SK-N-SH (cell line): ENCODE data around the gene MICB.

Experiments
- EP300 ChIP-seq, 2 experiments: IDR thresholded peaks; 2 replicates each; pipeline versions ENCODE4 v1.4.0 to v1.6.1; 2012; ENCODE audit warnings: borderline replicate concordance in 1 of 2, low read depth in 1 of 2, low read length in 1 of 2
- FOXJ3 ChIP-seq: sonication (generic); formaldehyde crosslinking; IDR thresholded peaks from 2 replicates; pipeline ENCODE4 v1.5.1; 2020; ENCODE audit warnings: mild to moderate bottlenecking, missing genetic modification reagents
- GABPA ChIP-seq: IDR thresholded peaks from 2 replicates; pipeline ENCODE4 v1.4.0; 2012; ENCODE audit warnings: low read depth, mild to moderate bottlenecking
- MEF2A ChIP-seq: IDR thresholded peaks from 2 replicates; pipeline ENCODE4 v1.4.0; 2012; ENCODE audit warnings: low read depth, borderline replicate concordance
- NRF1 ChIP-seq: IDR thresholded peaks from 2 replicates; pipeline ENCODE4 v1.6.1; 2012; ENCODE audit warnings: low read depth, mild to moderate bottlenecking, low read length
- POLR2AphosphoS5 ChIP-seq: IDR thresholded peaks from 2 replicates; pipeline ENCODE4 v1.6.1; 2012; ENCODE audit warnings: low read depth, low read length
- RAD21 ChIP-seq: IDR thresholded peaks from 2 replicates; pipeline ENCODE4 v1.6.1; 2012; ENCODE audit warnings: mild to moderate bottlenecking, low read length
- RXRA ChIP-seq: IDR thresholded peaks from 2 replicates; pipeline ENCODE4 v1.4.0; 2012; ENCODE audit warnings: low read depth, mild to moderate bottlenecking, borderline replicate concordance
- TEAD4 ChIP-seq: IDR thresholded peaks from 2 replicates; pipeline ENCODE4 v1.4.0; 2012; ENCODE audit warnings: mild to moderate bottlenecking, borderline replicate concordance; ENCODE audit not compliant: insufficient read depth
- TF ChIP-seq, protein P1 (sequence below): fragments of 200-600 bp; sonication (generic); IDR thresholded peaks from 2 replicates; pipeline ENCODE4 v1.6.1; 2017; ENCODE audit warnings: antibody characterized with exemption, mild to moderate bottlenecking, moderate library complexity
- TF ChIP-seq, protein P2 (sequence below): IDR thresholded peaks from 2 replicates; pipeline ENCODE4 v1.4.0; 2012; ENCODE audit warnings: low read depth
- TF ChIP-seq, protein P3 (sequence below): IDR thresholded peaks from 2 replicates; pipeline ENCODE4 v1.6.1; 2012; ENCODE audit warnings: mild to moderate bottlenecking, low read depth, low read length, moderate library complexity

- TF ChIP-seq, protein P1, sequence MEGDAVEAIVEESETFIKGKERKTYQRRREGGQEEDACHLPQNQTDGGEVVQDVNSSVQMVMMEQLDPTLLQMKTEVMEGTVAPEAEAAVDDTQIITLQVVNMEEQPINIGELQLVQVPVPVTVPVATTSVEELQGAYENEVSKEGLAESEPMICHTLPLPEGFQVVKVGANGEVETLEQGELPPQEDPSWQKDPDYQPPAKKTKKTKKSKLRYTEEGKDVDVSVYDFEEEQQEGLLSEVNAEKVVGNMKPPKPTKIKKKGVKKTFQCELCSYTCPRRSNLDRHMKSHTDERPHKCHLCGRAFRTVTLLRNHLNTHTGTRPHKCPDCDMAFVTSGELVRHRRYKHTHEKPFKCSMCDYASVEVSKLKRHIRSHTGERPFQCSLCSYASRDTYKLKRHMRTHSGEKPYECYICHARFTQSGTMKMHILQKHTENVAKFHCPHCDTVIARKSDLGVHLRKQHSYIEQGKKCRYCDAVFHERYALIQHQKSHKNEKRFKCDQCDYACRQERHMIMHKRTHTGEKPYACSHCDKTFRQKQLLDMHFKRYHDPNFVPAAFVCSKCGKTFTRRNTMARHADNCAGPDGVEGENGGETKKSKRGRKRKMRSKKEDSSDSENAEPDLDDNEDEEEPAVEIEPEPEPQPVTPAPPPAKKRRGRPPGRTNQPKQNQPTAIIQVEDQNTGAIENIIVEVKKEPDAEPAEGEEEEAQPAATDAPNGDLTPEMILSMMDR = no peak
- TF ChIP-seq RXRA = no peak
- TF ChIP-seq, protein P2, sequence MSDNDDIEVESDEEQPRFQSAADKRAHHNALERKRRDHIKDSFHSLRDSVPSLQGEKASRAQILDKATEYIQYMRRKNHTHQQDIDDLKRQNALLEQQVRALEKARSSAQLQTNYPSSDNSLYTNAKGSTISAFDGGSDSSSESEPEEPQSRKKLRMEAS = no peak
- no peak for TF ChIP-seq EP300 (IDR thresholded peaks at IDR 0.05; ENCODE audit: borderline replicate concordance in 1 of 2, low read depth in 1 of 2, low read length in 1 of 2)
- no peak for TF ChIP-seq TEAD4
- TF ChIP-seq GABPA = no peak
- no peak for TF ChIP-seq RAD21
- TF ChIP-seq FOXJ3 (CRISPR knock-in tag) = no peak
- TF ChIP-seq MEF2A = no peak
- TF ChIP-seq, protein P3, sequence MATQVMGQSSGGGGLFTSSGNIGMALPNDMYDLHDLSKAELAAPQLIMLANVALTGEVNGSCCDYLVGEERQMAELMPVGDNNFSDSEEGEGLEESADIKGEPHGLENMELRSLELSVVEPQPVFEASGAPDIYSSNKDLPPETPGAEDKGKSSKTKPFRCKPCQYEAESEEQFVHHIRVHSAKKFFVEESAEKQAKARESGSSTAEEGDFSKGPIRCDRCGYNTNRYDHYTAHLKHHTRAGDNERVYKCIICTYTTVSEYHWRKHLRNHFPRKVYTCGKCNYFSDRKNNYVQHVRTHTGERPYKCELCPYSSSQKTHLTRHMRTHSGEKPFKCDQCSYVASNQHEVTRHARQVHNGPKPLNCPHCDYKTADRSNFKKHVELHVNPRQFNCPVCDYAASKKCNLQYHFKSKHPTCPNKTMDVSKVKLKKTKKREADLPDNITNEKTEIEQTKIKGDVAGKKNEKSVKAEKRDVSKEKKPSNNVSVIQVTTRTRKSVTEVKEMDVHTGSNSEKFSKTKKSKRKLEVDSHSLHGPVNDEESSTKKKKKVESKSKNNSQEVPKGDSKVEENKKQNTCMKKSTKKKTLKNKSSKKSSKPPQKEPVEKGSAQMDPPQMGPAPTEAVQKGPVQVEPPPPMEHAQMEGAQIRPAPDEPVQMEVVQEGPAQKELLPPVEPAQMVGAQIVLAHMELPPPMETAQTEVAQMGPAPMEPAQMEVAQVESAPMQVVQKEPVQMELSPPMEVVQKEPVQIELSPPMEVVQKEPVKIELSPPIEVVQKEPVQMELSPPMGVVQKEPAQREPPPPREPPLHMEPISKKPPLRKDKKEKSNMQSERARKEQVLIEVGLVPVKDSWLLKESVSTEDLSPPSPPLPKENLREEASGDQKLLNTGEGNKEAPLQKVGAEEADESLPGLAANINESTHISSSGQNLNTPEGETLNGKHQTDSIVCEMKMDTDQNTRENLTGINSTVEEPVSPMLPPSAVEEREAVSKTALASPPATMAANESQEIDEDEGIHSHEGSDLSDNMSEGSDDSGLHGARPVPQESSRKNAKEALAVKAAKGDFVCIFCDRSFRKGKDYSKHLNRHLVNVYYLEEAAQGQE = no peak
- TF ChIP-seq POLR2AphosphoS5 = no peak
- no peak for TF ChIP-seq NRF1
These were observed 14.6 kb upstream of the MICB start for GRCh38 chr6:31483392-31483791.
